Stimulated activated CD8-positive, alpha-beta memory T cell treated with anti-CD3 and anti-CD28 coated beads, Interleukin-7, amount 100 ng/mL, for 24 hours (primary cell): ENCODE data around the gene OAS1.
"Not testable (repeated sequence)": the region's sequence is repeated elsewhere in the genome, so short reads cannot be mapped to it uniquely, and the experiment has no call there.

Source experiments
- DNase-seq: peaks from one replicate; pipeline ENCODE4 v3.0.0-alpha.2; 2020; ENCODE audit warnings: low read depth

The OAS1 gene

DNA sequence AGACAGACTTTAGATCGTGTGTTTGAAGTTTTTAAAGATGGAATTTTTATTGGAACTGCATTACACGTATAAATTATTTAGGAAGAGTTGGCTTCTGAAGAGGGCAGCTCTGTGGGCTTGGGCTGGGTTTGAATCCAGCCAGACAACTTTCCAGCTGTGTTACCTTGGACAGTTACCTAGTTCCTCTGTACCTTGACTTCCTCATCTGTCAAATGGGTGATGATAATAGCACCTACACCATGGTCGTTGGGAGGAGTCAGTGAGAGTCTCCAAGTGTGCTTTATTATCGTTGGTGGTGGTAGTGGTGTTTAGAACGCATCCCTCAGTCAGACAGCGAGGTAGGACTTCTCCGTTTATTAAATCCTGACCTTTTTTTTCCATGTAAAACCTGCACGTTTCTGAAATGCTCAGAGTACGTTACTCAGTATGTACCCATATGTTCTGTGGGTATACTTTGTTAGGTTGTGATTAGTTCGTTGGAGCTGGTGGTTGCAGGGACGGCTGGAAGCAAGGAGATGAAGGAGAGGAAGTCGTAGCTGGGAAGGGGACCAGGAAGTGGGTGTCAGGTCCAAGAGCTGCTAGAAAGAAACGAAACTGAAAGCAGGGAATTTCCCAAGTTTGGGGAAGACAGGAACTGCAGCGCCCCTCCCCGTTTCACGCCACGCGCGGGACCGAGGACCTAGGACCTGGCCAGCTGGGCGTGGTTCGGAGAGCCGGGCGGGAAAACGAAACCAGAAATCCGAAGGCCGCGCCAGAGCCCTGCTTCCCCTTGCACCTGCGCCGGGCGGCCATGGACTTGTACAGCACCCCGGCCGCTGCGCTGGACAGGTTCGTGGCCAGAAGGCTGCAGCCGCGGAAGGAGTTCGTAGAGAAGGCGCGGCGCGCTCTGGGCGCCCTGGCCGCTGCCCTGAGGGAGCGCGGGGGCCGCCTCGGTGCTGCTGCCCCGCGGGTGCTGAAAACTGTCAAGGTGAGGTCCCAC, 31.3 kb downstream of the OAS1 start, which contains the start of gene OAS3:
Gene OAS3 (plus strand): TSS at position 734 of the 979 bp plus-strand sequence. CDS start 57 bp downstream, at position 791.
- peak; percentile 32 for DNase-seq

DNA sequence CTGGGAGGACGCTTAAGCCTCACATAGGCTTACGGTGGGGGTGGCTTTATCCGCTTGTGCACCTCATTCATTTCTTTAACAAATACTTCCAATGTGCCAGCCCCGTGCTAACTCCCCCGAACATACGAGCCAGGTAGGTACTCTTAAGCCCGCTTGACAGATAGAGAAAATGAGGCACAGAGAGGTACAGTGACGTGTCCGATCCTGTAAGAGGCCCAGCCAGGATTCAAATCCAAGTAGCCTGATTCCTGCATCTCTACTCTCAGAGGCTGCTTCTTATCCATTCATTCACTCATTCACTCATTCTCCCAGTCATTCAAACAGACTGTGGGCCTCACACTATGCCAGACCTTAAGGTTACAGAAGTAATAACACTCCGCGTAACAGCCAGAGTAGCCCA, 32.0 kb downstream of the OAS1 start:
- no peak for DNase-seq

DNA sequence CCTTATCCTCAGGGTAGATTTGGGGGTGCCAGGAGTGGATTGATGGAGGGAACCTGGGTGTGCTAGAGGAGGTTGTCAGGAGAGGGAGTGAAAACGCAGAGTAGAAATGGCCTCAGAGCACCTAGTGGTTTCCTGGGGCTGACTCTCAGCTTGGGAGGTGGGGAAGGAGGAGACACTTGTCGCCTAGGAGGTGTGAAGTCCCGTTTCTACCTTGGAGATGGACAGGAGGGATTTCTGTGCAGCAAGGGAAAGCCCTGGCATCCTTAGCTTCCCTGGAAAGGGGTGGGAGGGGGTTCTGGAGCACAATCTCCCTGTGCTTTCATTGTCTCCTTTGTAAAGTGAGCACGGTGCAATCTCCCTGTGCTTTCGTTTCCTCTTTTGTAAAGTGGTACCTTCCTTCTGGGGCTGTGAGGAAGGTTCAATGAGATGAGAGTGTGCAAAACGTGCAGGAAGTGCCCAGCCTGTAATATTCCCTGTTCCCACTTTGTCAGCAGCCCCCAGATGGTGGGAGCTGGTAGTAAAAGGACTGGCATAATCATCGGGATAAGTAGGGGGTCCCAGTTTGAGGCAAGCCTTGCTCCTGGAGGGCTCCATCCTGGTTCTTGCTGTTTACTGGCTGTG, 33.1 kb downstream of the OAS1 start:
- no peak for DNase-seq

DNA sequence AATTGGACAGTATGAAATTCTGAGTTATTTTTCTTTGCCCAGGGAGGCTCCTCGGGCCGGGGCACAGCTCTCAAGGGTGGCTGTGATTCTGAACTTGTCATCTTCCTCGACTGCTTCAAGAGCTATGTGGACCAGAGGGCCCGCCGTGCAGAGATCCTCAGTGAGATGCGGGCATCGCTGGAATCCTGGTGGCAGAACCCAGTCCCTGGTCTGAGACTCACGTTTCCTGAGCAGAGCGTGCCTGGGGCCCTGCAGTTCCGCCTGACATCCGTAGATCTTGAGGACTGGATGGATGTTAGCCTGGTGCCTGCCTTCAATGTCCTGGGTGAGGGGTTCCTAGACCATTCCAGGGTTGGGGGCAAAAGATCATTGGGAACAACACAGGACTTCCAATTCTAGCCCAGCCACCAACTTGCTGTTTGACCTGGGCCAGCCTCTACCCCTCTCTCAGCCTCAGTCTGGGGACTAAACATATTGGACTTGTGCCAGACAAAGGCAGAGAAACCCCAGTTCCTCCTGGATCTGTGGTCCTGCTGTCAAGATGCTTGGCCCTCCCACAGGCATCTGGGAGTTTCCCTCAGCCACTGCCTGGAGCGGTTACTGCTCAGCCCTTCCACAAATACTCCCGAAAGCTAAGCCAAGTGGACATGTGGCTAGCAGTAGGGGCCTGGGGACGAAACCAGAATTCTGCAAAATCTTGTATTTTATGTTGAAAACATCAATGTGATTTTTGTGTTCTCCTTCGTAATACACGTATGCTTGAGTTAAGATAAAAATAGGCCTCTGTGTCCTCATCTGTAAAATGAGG, 35.0 kb downstream of the OAS1 start:
- no peak for DNase-seq

DNA sequence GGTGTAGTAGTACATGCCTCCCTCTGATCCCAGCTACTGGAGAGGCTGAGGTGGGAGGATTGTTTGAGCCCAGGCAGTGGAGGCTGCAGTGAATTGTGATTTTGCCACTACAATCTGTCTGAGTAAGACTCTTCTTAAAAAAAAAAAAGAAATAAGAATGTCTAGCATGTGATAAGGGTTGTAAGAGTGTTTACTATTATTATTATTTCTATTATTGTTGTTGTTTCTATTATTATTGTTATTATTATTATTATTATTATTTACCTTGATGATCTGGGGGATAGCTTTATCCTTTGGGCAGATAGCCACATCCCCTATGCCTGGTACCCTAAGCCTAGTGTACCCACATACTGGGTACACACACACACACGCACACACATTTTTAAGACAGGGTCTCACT, 35.8 kb downstream of the OAS1 start:
- no peak for DNase-seq

DNA sequence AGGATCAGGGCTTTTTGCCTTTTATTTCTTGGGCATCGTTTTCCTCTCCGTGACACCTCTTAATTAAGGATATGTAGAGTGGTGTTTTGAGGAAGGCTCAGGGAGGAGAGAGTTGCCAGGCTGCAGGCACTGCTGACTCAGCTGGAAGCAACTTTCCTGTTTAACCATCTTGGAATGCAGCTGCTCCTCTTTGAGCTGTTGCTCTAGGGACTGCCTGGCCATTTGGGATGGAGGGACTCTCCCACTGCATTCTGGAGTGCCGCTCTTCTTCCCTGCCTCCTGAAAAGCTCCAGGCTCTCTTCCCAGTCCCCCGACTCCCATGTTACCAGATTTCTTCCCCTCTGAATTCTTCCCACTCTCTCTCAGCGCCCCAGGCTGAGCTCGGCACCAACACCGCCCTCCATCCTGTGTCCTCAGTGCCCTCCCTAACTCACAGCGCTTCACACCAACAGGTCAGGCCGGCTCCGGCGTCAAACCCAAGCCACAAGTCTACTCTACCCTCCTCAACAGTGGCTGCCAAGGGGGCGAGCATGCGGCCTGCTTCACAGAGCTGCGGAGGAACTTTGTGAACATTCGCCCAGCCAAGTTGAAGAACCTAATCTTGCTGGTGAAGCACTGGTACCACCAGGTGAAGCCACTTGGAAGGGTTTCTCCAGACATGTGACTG, 37.4 kb downstream of the OAS1 start:
- no peak for DNase-seq

DNA sequence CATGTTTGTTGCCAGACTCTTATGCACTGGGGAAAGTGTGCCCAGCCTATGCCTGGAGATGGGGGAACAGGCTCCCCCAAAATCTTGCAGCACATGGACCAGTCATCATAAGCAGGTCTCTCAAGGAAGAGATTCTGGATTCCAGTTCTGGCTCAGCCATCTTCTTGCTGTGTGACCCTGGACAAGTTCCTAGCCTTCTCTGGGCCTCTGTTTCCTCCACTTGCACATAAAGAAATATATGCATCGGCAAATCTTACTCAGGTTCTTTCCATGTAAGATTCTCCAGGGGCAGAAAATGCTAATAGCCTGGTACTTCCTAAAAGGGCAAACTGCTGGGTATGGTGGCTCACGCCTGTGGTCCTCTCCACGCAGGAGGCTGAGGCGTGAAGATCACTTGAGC, 38.8 kb downstream of the OAS1 start:
- DNase-seq = no peak

DNA sequence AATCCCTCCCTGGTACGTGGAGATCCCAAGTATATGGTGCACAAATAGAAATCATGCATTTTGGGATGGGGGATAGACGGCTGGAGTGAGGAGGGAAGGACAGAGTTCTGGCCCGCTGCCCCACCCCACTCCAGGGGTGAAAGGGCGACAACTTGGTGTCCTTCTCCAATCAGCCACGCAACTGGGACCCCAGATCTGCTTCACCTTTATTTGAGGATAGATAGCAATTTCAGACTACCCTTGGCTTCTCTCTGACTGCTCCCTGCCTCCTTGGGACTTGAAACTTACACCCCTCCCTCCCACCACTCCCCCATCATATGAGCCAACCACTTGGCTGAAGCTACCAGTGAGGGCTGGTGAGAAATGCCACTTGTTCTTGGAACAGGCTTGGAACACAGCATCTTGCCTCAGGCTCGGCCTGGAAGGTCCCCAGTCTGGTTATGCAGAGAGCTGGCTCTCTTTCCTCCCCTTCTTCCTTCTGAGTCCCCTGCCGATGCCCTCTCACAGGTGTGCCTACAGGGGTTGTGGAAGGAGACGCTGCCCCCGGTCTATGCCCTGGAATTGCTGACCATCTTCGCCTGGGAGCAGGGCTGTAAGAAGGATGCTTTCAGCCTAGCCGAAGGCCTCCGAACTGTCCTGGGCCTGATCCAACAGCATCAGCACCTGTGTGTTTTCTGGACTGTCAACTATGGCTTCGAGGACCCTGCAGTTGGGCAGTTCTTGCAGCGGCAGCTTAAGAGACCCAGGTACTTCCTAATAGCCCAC, 39.7 kb downstream of the OAS1 start:
- no peak for DNase-seq

DNA sequence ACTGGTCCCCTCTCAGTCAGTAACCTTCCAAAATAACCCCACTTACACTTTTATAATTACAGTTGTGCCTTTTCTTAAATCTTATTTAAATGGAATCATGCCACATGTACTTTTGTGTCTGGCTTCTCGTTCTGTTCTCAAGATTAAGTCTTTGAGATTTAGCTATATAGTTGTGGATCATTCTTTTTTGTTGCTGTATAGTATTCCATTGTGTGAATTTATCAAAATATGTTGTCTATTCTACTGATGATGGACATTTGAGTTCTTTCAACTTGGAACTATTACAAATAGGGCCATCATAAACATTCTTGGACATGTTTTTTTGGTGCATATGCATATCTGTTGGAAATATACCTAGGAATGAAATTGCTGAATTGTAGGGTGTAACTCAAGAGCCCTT, 40.6 kb downstream of the OAS1 start:
- no peak for DNase-seq

DNA sequence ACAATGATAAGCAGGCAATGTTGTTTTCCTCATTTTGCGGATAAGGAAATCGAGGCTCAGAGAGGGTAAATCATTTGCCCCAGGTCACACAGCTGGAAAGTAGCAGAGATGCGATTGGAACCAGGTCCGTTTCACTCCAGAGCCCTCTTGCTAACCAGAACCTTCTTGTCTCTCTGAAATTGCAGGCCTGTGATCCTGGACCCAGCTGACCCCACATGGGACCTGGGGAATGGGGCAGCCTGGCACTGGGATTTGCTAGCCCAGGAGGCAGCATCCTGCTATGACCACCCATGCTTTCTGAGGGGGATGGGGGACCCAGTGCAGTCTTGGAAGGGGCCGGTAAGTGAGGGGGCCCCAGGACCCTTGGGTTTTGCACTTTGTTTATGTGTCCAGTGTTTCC, 41.0 kb downstream of the OAS1 start:
- no peak for DNase-seq

DNA sequence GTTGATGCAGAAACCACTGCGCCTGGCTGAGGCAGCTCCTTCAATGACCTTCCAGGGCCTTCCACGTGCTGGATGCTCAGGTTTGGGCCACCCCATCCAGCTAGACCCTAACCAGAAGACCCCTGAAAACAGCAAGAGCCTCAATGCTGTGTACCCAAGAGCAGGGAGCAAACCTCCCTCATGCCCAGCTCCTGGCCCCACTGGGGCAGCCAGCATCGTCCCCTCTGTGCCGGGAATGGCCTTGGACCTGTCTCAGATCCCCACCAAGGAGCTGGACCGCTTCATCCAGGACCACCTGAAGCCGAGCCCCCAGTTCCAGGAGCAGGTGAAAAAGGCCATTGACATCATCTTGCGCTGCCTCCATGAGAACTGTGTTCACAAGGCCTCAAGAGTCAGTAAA, 42.0 kb downstream of the OAS1 start:
- DNase-seq = no peak

DNA sequence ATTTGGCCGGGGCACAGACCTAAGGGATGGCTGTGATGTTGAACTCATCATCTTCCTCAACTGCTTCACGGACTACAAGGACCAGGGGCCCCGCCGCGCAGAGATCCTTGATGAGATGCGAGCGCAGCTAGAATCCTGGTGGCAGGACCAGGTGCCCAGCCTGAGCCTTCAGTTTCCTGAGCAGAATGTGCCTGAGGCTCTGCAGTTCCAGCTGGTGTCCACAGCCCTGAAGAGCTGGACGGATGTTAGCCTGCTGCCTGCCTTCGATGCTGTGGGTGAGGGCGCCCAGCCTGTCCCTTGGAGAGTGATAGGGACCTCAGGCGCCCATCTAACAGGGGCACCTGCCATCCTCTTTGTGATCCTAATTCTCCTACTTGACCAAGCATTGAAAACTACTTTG, 43.9 kb downstream of the OAS1 start:
- no peak for DNase-seq

DNA sequence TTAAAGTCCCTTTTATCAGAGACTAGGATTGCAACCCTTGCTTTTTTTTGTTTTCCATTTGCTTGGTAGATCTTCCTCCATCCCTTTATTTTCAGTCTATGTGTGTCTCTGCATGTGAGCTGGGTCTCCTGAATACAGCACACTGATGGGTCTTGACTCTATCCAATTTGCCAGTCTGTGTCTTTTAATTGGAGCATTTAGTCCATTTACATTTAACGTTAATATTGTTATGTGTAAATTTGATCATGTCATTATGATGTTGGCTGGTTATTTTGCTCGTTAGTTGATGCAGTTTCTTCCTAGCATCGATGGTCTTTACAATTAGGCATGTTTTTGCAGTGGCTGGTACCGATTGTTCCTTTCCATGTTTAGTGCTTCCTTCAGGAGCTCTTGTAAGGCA, 50.4 kb downstream of the OAS1 start:
- DNase-seq = not testable (repeated sequence)

DNA sequence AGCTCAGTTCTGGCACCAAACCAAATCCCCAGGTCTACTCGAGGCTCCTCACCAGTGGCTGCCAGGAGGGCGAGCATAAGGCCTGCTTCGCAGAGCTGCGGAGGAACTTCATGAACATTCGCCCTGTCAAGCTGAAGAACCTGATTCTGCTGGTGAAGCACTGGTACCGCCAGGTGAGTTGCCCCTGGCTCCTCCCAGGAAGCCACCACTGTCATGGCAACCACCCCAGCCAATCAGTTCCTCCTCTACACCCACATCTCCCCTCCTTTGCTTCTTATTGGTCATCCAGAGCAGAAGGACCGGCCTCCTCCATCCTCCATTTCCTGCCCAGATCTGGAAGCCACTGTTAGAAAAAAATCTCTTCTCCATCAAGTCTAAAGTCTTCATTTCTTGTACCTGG, 54.3 kb downstream of the OAS1 start:
- DNase-seq = no peak

DNA sequence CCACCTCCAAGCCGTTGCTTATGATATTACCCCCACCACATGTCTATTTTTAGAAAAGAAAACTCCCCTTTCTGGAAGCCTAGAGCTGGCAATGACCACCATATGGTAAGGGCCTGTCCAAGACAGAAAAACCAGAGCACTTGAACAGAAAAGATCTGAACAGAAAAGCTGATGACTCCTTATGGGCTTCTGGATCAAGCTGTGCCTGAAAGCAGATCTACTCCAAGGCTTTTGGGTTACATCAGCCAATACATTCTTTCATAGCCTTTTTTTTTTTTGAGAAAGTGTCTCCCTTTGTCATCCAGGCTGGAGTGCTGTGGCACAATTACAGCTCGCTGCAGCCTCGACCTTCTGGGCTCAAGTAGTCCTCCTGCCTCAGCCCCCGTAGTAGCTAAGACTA, 54.8 kb downstream of the OAS1 start:
- no peak for DNase-seq

DNA sequence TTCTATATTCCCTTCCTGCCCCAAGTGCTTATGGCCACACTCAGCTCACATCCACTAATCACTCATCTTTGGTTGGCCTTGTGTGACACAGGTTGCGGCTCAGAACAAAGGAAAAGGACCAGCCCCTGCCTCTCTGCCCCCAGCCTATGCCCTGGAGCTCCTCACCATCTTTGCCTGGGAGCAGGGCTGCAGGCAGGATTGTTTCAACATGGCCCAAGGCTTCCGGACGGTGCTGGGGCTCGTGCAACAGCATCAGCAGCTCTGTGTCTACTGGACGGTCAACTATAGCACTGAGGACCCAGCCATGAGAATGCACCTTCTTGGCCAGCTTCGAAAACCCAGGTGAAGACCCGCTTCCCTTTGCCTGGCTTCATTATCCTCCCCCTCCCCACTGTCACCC, 55.8 kb downstream of the OAS1 start:
- DNase-seq = no peak

DNA sequence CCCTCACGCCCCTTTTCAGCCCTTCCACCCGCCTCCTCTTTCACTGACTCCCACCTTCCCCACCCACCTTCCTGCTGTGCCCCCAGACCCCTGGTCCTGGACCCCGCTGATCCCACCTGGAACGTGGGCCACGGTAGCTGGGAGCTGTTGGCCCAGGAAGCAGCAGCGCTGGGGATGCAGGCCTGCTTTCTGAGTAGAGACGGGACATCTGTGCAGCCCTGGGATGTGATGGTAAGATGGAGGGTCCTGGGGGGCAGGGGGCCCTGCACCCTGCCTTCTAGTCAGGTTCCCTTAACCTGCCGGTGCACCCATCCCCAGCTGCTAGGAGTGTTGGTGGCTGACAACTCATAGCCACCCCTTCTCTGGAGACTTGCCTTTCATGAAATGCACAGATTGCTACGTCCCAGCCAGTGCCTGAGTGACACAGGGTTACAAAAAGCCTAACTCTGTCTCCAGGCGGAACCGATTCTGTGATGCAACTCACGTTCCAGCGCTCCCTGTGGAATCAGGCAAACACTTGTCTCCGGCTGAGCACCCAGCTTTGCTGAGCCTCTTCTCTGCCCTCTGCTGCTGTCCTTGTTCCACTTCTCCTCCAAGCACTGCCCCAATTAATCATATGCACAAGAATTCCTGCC, 56.6 kb downstream of the OAS1 start:
- no peak for DNase-seq

DNA sequence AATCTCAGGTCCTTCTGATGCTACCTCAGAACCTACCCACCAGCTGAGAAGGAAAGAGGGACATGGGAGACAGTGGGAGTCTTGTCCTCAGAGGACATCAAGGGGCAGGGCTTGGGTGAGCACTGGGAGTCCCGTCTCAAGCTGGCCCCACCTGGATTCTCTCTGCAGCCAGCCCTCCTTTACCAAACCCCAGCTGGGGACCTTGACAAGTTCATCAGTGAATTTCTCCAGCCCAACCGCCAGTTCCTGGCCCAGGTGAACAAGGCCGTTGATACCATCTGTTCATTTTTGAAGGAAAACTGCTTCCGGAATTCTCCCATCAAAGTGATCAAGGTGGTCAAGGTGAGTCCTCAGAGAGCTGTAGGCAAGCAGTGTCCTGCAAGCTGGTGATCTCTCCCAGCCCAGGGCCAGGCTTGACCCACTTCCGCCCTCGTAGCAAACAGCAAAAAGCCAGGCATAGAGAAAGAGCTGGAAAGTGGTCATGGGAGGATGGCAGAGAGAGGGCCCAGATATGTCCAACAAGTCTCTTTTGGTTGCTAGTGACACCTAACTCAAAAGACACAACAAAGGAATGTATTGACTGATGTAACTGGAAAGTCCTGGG, 57.4 kb downstream of the OAS1 start:
- DNase-seq = no peak

DNA sequence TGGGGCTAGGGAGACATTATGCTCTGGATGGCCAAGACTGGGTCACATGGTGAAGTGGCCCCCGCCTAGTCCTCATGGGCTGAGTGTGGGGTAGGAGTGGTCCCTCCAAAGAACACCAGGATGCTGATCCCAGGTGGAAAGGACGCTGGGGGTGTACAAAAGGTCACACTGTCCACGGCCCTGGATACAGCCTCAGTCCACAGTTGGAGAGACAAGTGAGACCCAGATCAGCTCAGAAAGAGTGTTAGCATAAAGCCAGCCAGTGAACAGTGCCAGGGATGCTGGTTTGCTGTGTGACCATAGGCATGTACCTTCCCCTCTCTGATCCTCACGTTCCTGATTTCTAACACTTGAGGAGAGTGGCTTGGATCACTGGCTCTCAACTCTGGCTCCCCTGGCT, 58.2 kb downstream of the OAS1 start:
- no peak for DNase-seq

DNA sequence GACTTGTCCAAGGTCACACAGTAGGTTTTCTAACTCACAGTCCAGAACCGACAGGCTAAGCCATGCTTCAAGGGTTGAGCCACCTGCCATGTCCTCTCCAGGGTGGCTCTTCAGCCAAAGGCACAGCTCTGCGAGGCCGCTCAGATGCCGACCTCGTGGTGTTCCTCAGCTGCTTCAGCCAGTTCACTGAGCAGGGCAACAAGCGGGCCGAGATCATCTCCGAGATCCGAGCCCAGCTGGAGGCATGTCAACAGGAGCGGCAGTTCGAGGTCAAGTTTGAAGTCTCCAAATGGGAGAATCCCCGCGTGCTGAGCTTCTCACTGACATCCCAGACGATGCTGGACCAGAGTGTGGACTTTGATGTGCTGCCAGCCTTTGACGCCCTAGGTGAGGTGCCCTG, 58.9 kb downstream of the OAS1 start:
- DNase-seq = no peak
